Calu3 (cell line): ENCODE results near the gene CDH9. TPM values are rescaled to one million over a fixed set of nuclear protein-coding genes. Genes with fewer than 3 reads are reported as not detected.
A peak's percentile ranks its signal among the peaks of the same experiment; 100 is the strongest.
"Not testable (repeated sequence)": the region's sequence is repeated elsewhere in the genome, so short reads cannot be mapped to it uniquely, and the experiment has no call there.

ENCODE experiments used
- BruUV-seq: library from RNA; stranded (reverse); fragments of 400-500 nt; replicated peaks from 2 replicates; lab custom pipeline; 2021; lab: Mats Ljungman, UMichigan
- CTCF ChIA-PET: fragments of 300-600 bp; sonication (Branson Sonifier 250); formaldehyde crosslinking; loops from one replicate; lab custom pipeline; 2022; ENCODE audit warnings: antibody characterized with exemption; lab: Charles Lee
- DNase-seq: peaks from one replicate; pipeline ENCODE4 v3.0.0; 2022
- H3K27ac Mint-ChIP-seq: one replicate; pipeline ENCODE4 v1.8.0; 2022; ENCODE audit warnings: mixed read lengths; ENCODE audit not compliant: unreplicated experiment
- H3K27me3 Mint-ChIP-seq: one replicate; pipeline ENCODE4 v1.8.0; 2022; ENCODE audit warnings: mixed read lengths; ENCODE audit not compliant: unreplicated experiment
- H3K36me3 Mint-ChIP-seq: one replicate; pipeline ENCODE4 v1.8.0; 2022; ENCODE audit warnings: mild to moderate bottlenecking, moderate library complexity, mixed read lengths; ENCODE audit not compliant: insufficient read depth, unreplicated experiment
- H3K4me1 Mint-ChIP-seq: one replicate; pipeline ENCODE4 v1.8.0; 2022; ENCODE audit warnings: mild to moderate bottlenecking, low read depth, mixed read lengths; ENCODE audit not compliant: unreplicated experiment
- H3K4me3 Mint-ChIP-seq: one replicate; pipeline ENCODE4 v1.8.0; 2022; ENCODE audit warnings: mild to moderate bottlenecking, low read depth, moderate library complexity, mixed read lengths; ENCODE audit not compliant: unreplicated experiment
- H3K9me3 Mint-ChIP-seq: one replicate; pipeline ENCODE4 v1.8.0; 2022; ENCODE audit warnings: low read depth, mixed read lengths; ENCODE audit not compliant: unreplicated experiment
- intact Hi-C: fragments of 100-400 bp; cut with micrococcal nuclease; formaldehyde crosslinking; loops from one replicate; pipeline ENCODE4 v1.10.0; 2022; ENCODE audit not compliant: unreplicated experiment
- total RNA-seq: library from RNA; stranded (reverse); gene quantifications from 2 replicates; pipeline ENCODE4 v1.2.3, GENCODE V29; 2022
- TF ChIP-seq, protein P1 (sequence below): fragments of 200-600 bp; IDR thresholded peaks from one replicate; pipeline ENCODE4 v1.8.0; 2022; ENCODE audit warnings: antibody characterized with exemption; ENCODE audit not compliant: unreplicated experiment

Gene CDH9
- total RNA-seq, 1 experiment from 2014 or later = not detected

- no peaks in the 10 kb centered on the region for H3K4me1 Mint-ChIP-seq
- H3K4me3 Mint-ChIP-seq = no peak overlapping the region
- no peaks in the 10 kb centered on the region for H3K27me3 Mint-ChIP-seq
- H3K36me3 Mint-ChIP-seq = no peaks in the 10 kb centered on the region
- H3K27ac Mint-ChIP-seq = no peak overlapping the region
- intact Hi-C loops = no loop called here
- CTCF ChIA-PET = interaction anchor here (0.7 kb wide), 2 partner anchors 32 to 83 kb away, joined by 3 to 4 read pairs; no protein-coding TSS in a partner anchor
- no TSS peak for BruUV-seq
- DNase-seq = no peak
- TF ChIP-seq, protein P1, sequence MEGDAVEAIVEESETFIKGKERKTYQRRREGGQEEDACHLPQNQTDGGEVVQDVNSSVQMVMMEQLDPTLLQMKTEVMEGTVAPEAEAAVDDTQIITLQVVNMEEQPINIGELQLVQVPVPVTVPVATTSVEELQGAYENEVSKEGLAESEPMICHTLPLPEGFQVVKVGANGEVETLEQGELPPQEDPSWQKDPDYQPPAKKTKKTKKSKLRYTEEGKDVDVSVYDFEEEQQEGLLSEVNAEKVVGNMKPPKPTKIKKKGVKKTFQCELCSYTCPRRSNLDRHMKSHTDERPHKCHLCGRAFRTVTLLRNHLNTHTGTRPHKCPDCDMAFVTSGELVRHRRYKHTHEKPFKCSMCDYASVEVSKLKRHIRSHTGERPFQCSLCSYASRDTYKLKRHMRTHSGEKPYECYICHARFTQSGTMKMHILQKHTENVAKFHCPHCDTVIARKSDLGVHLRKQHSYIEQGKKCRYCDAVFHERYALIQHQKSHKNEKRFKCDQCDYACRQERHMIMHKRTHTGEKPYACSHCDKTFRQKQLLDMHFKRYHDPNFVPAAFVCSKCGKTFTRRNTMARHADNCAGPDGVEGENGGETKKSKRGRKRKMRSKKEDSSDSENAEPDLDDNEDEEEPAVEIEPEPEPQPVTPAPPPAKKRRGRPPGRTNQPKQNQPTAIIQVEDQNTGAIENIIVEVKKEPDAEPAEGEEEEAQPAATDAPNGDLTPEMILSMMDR = no peak
- H3K9me3 Mint-ChIP-seq = peaks cover 16% of the 10 kb centered on the region
These were observed 182.1 kb downstream of the CDH9 start for GRCh38 chr5:26856238-26856637.

DNA sequence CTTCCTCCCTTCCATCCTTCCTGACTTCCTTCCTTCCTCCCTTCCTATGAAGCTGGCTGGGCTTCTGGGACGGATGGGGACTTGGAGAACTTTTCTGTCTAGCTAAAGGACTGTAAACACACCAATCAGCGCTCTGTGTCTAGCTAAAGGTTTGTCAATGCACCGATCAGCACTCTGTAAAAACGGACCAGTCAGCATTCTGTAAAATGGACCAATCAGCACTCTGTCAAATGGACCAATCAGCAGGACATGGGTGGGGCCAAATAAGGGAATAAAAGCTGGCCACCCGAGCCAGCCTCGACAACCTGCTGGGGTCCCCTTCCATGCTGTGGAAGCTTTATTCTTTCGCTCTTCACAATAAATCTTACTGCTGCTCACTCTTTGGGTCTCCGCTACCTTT is 185.9 kb downstream of the CDH9 start:
- DNase-seq, H3K27me3 Mint-ChIP-seq, H3K36me3 Mint-ChIP-seq, H3K4me1 Mint-ChIP-seq, CTCF ChIA-PET, H3K4me3 Mint-ChIP-seq, H3K27ac Mint-ChIP-seq, intact Hi-C loops, BruUV-seq: not testable (repeated sequence)
- peaks cover 12% of the 10 kb centered on the region for H3K9me3 Mint-ChIP-seq

GRCh38 chr5:26847041-26847736 is 191.2 kb downstream of the CDH9 start:
- no peaks in the 10 kb centered on the region for H3K4me1 Mint-ChIP-seq
- intact Hi-C loops = no loop called here
- TF ChIP-seq, protein P1 = no peak
- peaks cover 10% of the 10 kb centered on the region for H3K9me3 Mint-ChIP-seq
- H3K4me3 Mint-ChIP-seq = no peak overlapping the region
- CTCF ChIA-PET = no interaction called here
- peak; percentile 4 for DNase-seq
- H3K27me3 Mint-ChIP-seq = no peaks in the 10 kb centered on the region
- H3K27ac Mint-ChIP-seq = no peak overlapping the region
- H3K36me3 Mint-ChIP-seq = no peaks in the 10 kb centered on the region
- no TSS peak for BruUV-seq

DNA sequence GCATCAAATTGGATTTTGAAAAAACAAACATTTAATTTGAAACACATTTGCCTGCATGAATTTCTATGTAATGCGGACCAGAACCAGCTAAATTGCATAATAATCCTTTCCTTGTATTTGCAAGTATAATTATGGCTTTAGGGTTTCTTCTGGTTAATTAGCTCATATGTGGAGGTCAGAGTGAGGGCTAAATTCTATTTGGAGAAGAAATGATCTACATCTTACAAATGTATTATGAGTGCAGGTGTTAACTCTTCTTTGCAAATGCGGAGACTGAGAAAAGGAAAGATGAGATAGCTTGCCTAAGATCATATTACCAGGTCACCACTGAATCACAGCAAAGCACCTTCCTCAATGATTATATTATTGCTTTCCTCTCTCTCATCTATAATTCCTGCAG is 194.7 kb downstream of the CDH9 start:
- CTCF ChIA-PET = no interaction called here
- intact Hi-C loops = no loop called here
- H3K27ac Mint-ChIP-seq = no peak overlapping the region
- H3K36me3 Mint-ChIP-seq = no peaks in the 10 kb centered on the region
- H3K4me3 Mint-ChIP-seq = no peak overlapping the region
- TF ChIP-seq, protein P1 = no peak
- no TSS peak for BruUV-seq
- no peak for DNase-seq
- peaks cover 8% of the 10 kb centered on the region for H3K9me3 Mint-ChIP-seq
- H3K4me1 Mint-ChIP-seq = no peaks in the 10 kb centered on the region
- H3K27me3 Mint-ChIP-seq = no peaks in the 10 kb centered on the region

GRCh38 chr5:26833596-26833995 is 204.8 kb downstream of the CDH9 start:
- TF ChIP-seq, protein P1 = no peak
- H3K27ac Mint-ChIP-seq = no peak overlapping the region
- CTCF ChIA-PET = no interaction called here
- no peak overlapping the region for H3K4me3 Mint-ChIP-seq
- H3K27me3 Mint-ChIP-seq = no peaks in the 10 kb centered on the region
- BruUV-seq = no TSS peak
- DNase-seq = no peak
- H3K36me3 Mint-ChIP-seq = no peaks in the 10 kb centered on the region
- intact Hi-C loops = no loop called here
- peaks cover 5% of the 10 kb centered on the region for H3K9me3 Mint-ChIP-seq
- no peaks in the 10 kb centered on the region for H3K4me1 Mint-ChIP-seq
